Sigmoid colon (tissue), 4 donors: ENCODE results near the gene MSH3.

Source experiments
- POLR2A ChIP-seq, 2 donors: fragments of 450-650 bp; IDR thresholded peaks; one replicate each; pipeline ENCODE4 v1.6.1; 2016; ENCODE audit warnings: antibody characterized with exemption in 2 of 2, mild to moderate bottlenecking in 2 of 2, moderate library complexity in 2 of 2
- POLR2AphosphoS5 ChIP-seq, 4 donors: sonication (generic); formaldehyde crosslinking; IDR thresholded peaks; one replicate each; pipeline ENCODE4 v1.6.1; 2017; ENCODE audit warnings: antibody characterized with exemption in 4 of 4
- TF ChIP-seq, protein P1 (sequence below), 4 experiments: fragments of 450-650 bp in 3 of 4; fragments of 200-600 bp in 1 of 4; IDR thresholded peaks; one replicate each; pipeline ENCODE4 v1.5.1; 2016 to 2019; ENCODE audit warnings: antibody characterized with exemption in 4 of 4, mild to moderate bottlenecking in 3 of 4, moderate library complexity in 2 of 4

DNA sequence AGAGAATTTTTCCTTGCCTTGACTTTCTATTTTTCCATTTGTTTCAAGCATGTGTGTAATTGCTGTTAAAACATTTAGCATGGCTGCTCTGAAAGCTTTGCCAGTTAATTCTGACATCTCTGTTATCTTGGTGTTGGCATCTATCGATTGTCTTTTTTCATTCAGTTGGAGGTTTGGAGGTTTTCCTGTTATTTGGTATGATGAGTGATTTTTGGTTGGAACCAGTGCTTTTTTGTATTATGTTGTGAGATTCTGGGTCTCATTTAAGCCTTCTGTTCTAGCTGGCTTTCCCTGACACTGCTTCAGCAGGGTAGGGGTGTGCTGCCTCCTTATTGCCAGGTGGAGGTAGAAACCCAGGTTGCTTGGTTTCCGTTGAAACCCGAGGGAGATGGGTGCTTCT, 41.2 kb downstream of the MSH3 start:
- no peak for TF ChIP-seq POLR2A (IDR thresholded peaks at IDR 0.05)
- TF ChIP-seq POLR2AphosphoS5 (IDR thresholded peaks at IDR 0.05): no peak
- TF ChIP-seq, protein P1, sequence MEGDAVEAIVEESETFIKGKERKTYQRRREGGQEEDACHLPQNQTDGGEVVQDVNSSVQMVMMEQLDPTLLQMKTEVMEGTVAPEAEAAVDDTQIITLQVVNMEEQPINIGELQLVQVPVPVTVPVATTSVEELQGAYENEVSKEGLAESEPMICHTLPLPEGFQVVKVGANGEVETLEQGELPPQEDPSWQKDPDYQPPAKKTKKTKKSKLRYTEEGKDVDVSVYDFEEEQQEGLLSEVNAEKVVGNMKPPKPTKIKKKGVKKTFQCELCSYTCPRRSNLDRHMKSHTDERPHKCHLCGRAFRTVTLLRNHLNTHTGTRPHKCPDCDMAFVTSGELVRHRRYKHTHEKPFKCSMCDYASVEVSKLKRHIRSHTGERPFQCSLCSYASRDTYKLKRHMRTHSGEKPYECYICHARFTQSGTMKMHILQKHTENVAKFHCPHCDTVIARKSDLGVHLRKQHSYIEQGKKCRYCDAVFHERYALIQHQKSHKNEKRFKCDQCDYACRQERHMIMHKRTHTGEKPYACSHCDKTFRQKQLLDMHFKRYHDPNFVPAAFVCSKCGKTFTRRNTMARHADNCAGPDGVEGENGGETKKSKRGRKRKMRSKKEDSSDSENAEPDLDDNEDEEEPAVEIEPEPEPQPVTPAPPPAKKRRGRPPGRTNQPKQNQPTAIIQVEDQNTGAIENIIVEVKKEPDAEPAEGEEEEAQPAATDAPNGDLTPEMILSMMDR (IDR thresholded peaks at IDR 0.05): no peak
